GM12874 (cell line): ENCODE data around the gene ST3GAL2.

Source experiments
- CTCF ChIP-seq: IDR thresholded peaks from 2 replicates; pipeline ENCODE4 v1.5.1; 2011; ENCODE audit warnings: low read depth, mild to moderate bottlenecking, control low read depth, low read length, moderate library complexity; ENCODE audit not compliant: insufficient read depth

Gene ST3GAL2, protein sequence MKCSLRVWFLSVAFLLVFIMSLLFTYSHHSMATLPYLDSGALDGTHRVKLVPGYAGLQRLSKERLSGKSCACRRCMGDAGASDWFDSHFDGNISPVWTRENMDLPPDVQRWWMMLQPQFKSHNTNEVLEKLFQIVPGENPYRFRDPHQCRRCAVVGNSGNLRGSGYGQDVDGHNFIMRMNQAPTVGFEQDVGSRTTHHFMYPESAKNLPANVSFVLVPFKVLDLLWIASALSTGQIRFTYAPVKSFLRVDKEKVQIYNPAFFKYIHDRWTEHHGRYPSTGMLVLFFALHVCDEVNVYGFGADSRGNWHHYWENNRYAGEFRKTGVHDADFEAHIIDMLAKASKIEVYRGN

GRCh38 chr16:70438969-70439862, at the start of gene ST3GAL2:
Gene ST3GAL2 (minus strand): TSS chr16:70439100. CDS start chr16:70398530, 40,570 bp downstream.
- no peak for TF ChIP-seq CTCF

DNA sequence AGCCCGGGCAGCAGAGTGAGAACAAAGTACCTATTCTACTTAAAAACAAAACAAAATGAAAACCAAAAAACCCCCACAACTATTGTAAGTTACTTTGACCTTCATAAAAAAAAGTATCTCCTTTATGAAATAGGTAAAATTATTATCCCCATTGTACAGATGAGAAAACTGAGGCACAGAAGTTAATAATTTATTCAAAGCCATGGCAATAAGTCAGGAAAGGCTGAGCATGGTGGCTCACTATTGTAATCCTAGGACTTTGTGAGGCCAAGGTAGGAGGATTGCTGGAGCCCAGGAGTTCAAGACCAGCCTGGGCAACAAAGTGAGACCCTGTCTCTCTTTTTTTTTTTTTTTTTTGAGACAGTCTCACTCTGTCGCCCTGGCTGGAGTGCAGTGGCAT, 46.0 kb upstream of the ST3GAL2 start:
- TF ChIP-seq CTCF = no peak

GRCh38 chr16:70483426-70483825, 44.5 kb upstream of the ST3GAL2 start:
- no peak for TF ChIP-seq CTCF

DNA sequence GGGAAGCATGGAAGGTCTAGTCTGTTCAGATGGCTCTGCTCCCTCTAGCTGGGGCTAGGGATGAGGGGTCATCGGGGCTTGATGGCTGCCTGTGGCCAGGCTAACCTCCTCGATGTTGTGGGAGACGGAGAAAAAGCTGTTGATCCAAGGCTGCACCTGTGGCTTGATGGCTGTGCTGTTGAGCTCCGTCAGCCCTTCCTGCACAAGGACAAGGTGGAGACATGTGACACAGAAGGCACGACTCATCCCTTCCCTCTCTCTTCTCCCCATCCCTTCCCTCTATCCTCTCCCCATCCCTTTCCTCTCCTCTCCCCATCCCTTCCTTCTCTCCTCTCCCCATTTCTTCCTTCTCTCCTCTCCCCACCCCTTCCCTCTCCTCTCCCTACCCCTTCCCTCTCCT, 43.7 kb upstream of the ST3GAL2 start:
- TF ChIP-seq CTCF = no peak

DNA sequence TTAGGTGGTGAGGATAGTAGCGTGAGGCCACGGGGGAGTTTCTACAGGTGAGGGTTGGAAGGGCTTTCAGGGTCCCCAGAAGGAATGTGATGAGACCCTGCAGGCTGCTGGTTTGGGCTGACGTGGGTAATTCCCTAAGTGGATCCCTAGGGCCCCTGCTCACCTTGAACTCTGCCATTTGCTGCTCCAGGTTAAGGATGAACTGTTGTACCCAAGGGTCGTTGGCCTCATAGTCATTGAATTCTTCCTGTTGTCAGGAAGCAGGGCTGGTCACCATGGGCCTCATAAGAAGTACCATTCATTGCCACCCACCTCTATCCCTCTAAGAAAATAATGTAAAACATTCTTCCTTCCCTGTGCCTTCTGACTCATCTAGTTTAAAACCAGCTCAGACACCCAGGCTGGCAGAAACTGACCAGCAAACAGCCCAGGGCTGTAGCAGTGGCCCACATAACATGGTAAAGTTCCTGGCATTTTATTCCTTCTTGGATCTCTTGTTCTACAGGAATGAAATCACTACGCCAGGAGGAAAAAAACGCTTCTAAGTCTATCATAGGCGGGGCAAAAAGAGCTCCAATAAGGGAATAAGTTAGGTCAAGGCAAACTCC, 43.1 kb upstream of the ST3GAL2 start:
- no peak for TF ChIP-seq CTCF

GRCh38 chr16:70480127-70481105, 41.5 kb upstream of the ST3GAL2 start:
- no peak for TF ChIP-seq CTCF
